Gastrocnemius medialis (tissue), 4 donors: ENCODE data around the gene SLC24A4. TPM values are rescaled to one million over a fixed set of nuclear protein-coding genes. Genes with fewer than 3 reads are reported as not detected.

Source experiments
- ATAC-seq, 2 donors: fragments of 150-250 bp; one replicate each; pipeline ENCODE4 v1.9.1; 2016
- DNase-seq, 2 donors: peaks; one replicate each; pipeline ENCODE4 v3.0.0-alpha.2; 2019
- H3K27ac ChIP-seq, 4 donors: fragments of 200-600 bp; sonication (generic); 1 replicate in 1 of 4; 2 replicates in 3 of 4; pipeline ENCODE4 v1.5.1; 2016 to 2018; ENCODE audit warnings: mild to moderate bottlenecking in 2 of 4, moderate library complexity in 1 of 4
- H3K27me3 ChIP-seq, 3 donors: fragments of 200-600 bp; sonication (generic) in 2 of 3; 1 replicate in 1 of 3; 2 replicates in 2 of 3; pipeline versions ENCODE4 v1.5.1 to v1.6.0; 2016 to 2019; ENCODE audit warnings: mild to moderate bottlenecking in 1 of 3, moderate library complexity in 1 of 3
- H3K36me3 ChIP-seq, 2 donors: fragments of 200-600 bp; sonication (generic) in 1 of 2; one replicate each; pipeline ENCODE4 v1.5.1; 2017 to 2018
- H3K4me1 ChIP-seq, 2 donors: fragments of 200-600 bp; sonication (generic) in 1 of 2; one replicate each; pipeline ENCODE4 v1.5.1; 2016 to 2017; ENCODE audit warnings: mild to moderate bottlenecking in 2 of 2
- H3K4me3 ChIP-seq, 4 donors: fragments of 200-600 bp; sonication (generic) in 3 of 4; 1 replicate in 1 of 4; 2 replicates in 3 of 4; pipeline ENCODE4 v1.5.1; 2016 to 2019; ENCODE audit warnings: mild to moderate bottlenecking in 2 of 4
- H3K9me3 ChIP-seq, 3 donors: fragments of 200-600 bp; sonication (generic) in 2 of 3; 1 replicate in 1 of 3; 2 replicates in 2 of 3; pipeline ENCODE4 v1.5.1; 2016 to 2019
- POLR2A ChIP-seq, 2 donors: fragments of 450-650 bp; IDR thresholded peaks; one replicate each; pipeline ENCODE4 v1.6.1; 2017; ENCODE audit warnings: antibody characterized with exemption in 2 of 2, mild to moderate bottlenecking in 2 of 2, moderate library complexity in 2 of 2
- in situ Hi-C, 4 donors: fragments of 200-750 bp; cut with MboI; loops; one replicate each; pipeline versions ENCODE4 v1.15.0 to v1.8.0; 2017; ENCODE audit warnings: low sequenced_read_pairs in 4 of 4
- intact Hi-C: fragments of 100-400 bp; cut with DNase I; formaldehyde crosslinking; loops from one replicate; pipeline ENCODE4 v1.15.1; 2023; ENCODE audit warnings: low total_unique reads
- total RNA-seq, 4 donors: library from RNA; depleted of rRNA; stranded (reverse); fragments of >200 nt; gene quantifications; one replicate each; pipeline versions ENCODE4 v1.1.0 to v1.2.3, GENCODE V29; 2016
- TF ChIP-seq, protein P1 (sequence below), 5 experiments: fragments of 450-650 bp in 3 of 5; fragments of 200-600 bp in 2 of 5; sonication (generic) in 2 of 5; IDR thresholded peaks in 4 of 5; conservative IDR thresholded peaks in 1 of 5; 1 replicate in 4 of 5; 2 replicates in 1 of 5; pipeline ENCODE4 v1.5.1; 2016 to 2019; ENCODE audit warnings: antibody characterized with exemption in 5 of 5, mild to moderate bottlenecking in 3 of 5, moderate library complexity in 3 of 5

SLC24A4 gene
- total RNA-seq, 4 donors from 2014 or later, result 0.07 to 0.76 (median 0.50) TPM

DNA sequence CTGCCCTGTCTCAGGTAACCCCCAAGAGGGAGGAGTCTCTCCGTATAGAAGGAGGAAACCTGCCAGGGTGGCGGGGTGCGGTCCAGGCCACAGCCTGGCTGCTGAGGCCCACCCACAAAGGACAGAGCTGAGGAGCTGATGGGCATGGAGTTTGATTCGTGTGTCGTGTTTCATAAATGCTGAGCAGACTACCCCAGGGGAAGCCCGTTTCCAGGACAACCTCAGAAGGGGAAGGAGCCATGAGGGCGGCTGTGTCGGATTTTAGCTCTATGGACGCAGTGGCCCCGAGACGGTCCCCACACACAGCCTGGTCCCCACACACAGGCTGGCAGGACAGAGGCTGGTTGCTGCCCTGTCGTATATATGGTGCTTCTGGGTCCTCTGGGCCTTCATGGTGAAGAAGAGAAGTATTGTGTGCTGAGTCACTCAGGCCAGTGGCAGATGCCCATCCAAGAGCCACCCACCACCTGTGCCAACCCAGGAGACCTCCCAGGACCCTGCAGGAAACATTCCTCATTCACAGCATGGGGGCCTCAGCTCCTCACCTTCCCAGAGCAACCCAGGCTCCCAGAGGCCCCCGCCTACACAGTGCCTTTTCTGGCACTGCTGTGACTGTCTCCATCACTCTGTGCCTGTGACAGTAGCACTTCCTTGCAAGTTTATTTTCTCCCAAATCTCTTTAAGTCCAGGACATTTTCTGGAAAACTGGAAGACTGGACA lies 127.5 kb downstream of the SLC24A4 start:
- in situ Hi-C loops (no loop called here), intact Hi-C loops (loop anchor here (10.0 kb wide), 1 partner anchor 316 kb away; no protein-coding TSS in a partner anchor)
- Histone ChIP-seq H3K4me3 (no peak overlapping the region), H3K9me3 (no peaks in the 10 kb centered on the region), H3K4me1 (no peaks in the 10 kb centered on the region), H3K36me3 (no peaks in the 10 kb centered on the region), H3K27me3 (no peaks in the 10 kb centered on the region), H3K27ac (no peak overlapping the region)
- ATAC-seq (no peak), DNase-seq (no peak)
- no peak for TF ChIP-seq POLR2A (IDR thresholded peaks at IDR 0.05)
- TF ChIP-seq, protein P1, sequence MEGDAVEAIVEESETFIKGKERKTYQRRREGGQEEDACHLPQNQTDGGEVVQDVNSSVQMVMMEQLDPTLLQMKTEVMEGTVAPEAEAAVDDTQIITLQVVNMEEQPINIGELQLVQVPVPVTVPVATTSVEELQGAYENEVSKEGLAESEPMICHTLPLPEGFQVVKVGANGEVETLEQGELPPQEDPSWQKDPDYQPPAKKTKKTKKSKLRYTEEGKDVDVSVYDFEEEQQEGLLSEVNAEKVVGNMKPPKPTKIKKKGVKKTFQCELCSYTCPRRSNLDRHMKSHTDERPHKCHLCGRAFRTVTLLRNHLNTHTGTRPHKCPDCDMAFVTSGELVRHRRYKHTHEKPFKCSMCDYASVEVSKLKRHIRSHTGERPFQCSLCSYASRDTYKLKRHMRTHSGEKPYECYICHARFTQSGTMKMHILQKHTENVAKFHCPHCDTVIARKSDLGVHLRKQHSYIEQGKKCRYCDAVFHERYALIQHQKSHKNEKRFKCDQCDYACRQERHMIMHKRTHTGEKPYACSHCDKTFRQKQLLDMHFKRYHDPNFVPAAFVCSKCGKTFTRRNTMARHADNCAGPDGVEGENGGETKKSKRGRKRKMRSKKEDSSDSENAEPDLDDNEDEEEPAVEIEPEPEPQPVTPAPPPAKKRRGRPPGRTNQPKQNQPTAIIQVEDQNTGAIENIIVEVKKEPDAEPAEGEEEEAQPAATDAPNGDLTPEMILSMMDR (IDR thresholded peaks at IDR 0.05 in 4 of 5, conservative IDR thresholded peaks at IDR 0.05 in 1 of 5), result no peak

DNA sequence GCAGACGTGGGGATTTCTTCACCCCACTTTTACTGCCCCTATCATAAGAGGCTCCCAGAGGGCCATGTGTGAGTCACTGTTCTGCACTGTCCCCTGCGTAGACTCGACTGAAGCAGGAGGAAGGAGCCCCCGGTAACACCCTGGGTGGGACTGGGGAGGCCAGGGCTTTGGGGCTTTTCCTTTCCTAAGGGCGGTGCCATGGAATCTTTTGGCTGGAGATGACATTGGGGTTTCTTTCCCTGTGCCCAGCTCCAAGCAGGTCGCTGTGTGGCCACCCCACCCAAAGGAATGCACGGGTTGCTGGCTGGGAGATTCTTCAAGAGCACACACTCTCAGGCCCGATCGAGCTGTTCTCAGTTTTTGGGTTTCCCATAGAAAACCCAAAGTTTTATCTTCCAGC lies 128.3 kb downstream of the SLC24A4 start:
- DNase-seq, result no peak
- Histone ChIP-seq H3K4me1 (no peaks in the 10 kb centered on the region), H3K27ac (no peak overlapping the region), H3K36me3 (no peaks in the 10 kb centered on the region), H3K27me3 (no peaks in the 10 kb centered on the region), H3K9me3 (no peaks in the 10 kb centered on the region), H3K4me3 (no peak overlapping the region)
- intact Hi-C loops, result loop anchor here (10.0 kb wide), 1 partner anchor 316 kb away; no protein-coding TSS in a partner anchor
- TF ChIP-seq, protein P1 (IDR thresholded peaks at IDR 0.05 in 4 of 5, conservative IDR thresholded peaks at IDR 0.05 in 1 of 5), result no peak
- no peak for TF ChIP-seq POLR2A (IDR thresholded peaks at IDR 0.05)
- in situ Hi-C loops, result no loop called here
- ATAC-seq, result no peak

DNA sequence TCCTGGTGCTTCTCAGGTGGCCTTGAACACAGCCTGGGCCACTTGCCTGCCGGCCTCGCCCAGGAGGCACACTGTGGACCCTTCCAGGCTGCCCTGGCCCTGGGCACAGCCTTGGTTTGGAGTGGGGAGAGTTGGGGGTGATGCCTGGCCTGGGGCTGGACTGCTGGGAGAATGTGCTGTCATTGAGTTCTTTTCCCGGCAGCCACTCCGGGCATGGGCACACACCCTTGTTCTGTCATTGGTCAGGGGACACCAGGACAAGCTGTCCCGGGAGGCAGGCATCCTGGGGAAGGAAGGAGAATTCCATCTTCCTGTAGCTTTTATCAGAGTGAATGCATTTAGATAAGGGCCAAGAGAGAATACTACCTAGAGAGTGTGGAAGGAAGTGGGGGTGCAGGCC lies 128.8 kb downstream of the SLC24A4 start:
- no peaks in the 10 kb centered on the region for H3K36me3 ChIP-seq
- in situ Hi-C loops, result no loop called here
- no peak for DNase-seq
- H3K4me3 ChIP-seq, result no peak overlapping the region
- no peak for ATAC-seq
- no peak for TF ChIP-seq POLR2A (IDR thresholded peaks at IDR 0.05)
- TF ChIP-seq, protein P1 (IDR thresholded peaks at IDR 0.05 in 4 of 5, conservative IDR thresholded peaks at IDR 0.05 in 1 of 5), result no peak
- H3K27me3 ChIP-seq, result no peaks in the 10 kb centered on the region
- H3K4me1 ChIP-seq, result no peaks in the 10 kb centered on the region
- H3K9me3 ChIP-seq, result no peaks in the 10 kb centered on the region
- intact Hi-C loops, result loop anchor here (10.0 kb wide), 1 partner anchor 317 kb away; no protein-coding TSS in a partner anchor
- H3K27ac ChIP-seq, result peak overlapping the region in 1 of 4 donors; percentile 40

DNA sequence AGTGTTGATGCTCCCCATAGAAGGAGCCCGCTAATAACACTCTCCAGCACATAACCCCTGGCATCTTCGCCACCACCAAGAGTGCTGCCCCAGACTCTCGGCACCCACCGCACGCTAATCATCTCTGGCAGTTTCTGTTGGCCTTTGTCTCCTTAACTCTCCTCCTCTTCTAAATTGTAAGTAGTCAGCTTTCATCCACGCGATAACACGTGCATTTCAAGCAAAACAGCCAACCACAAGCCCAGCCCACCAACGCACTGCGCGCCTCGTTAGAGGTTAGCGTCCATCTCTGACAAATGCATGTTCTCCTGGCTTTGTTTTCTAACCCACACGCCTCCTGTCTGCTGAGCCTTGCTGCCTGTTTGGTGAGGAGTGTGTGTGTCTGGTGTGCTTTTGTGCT lies 129.5 kb downstream of the SLC24A4 start:
- ATAC-seq (no peak), DNase-seq (no peak)
- Histone ChIP-seq H3K27me3 (no peaks in the 10 kb centered on the region), H3K9me3 (no peaks in the 10 kb centered on the region), H3K4me3 (no peak overlapping the region), H3K4me1 (no peaks in the 10 kb centered on the region), H3K27ac (no peak overlapping the region), H3K36me3 (no peaks in the 10 kb centered on the region)
- TF ChIP-seq, protein P1 (IDR thresholded peaks at IDR 0.05 in 4 of 5, conservative IDR thresholded peaks at IDR 0.05 in 1 of 5), result no peak
- no peak for TF ChIP-seq POLR2A (IDR thresholded peaks at IDR 0.05)
- intact Hi-C loops (loop anchor here (10.0 kb wide), 1 partner anchor 318 kb away; no protein-coding TSS in a partner anchor), in situ Hi-C loops (no loop called here)
